WTC11 (cell line): Measurements from ENCODE around the gene C1orf115. TPM values are rescaled to one million over a fixed set of nuclear protein-coding genes. Genes with fewer than 3 reads are reported as not detected.

ENCODE experiments used
- ATAC-seq: fragments of 200-7000 bp; cut with Tn5 transposase; 2 replicates; pipeline ENCODE4 v1.10.0; 2021; ENCODE audit warnings: mild to moderate bottlenecking, moderate library complexity
- CTCF ChIA-PET: fragments of 300-600 bp; sonication (Branson Sonifier 250); formaldehyde crosslinking; loops from one replicate; lab custom pipeline; 2021; ENCODE audit warnings: antibody characterized with exemption; lab: Charles Lee
- POLR2A ChIA-PET: fragments of 350-600 bp; sonication (Branson Sonifier 250); formaldehyde crosslinking; loops from one replicate; lab custom pipeline; 2021; ENCODE audit warnings: antibody characterized with exemption; lab: Charles Lee
- DNase-seq: peaks from one replicate; pipeline ENCODE4 v3.0.0; 2021; ENCODE audit warnings: low spot score
- H3K27ac Mint-ChIP-seq: 2 replicates; pipeline ENCODE4 v1.8.0; 2021; ENCODE audit warnings: mixed read lengths
- H3K27me3 Mint-ChIP-seq: 2 replicates; pipeline ENCODE4 v1.8.0; 2021; ENCODE audit warnings: low read depth, mild to moderate bottlenecking, moderate library complexity, mixed read lengths
- H3K36me3 Mint-ChIP-seq: 2 replicates; pipeline ENCODE4 v1.8.0; 2021; ENCODE audit warnings: mixed read lengths
- H3K4me1 Mint-ChIP-seq: 2 replicates; pipeline ENCODE4 v1.8.0; 2022; ENCODE audit warnings: mixed read lengths
- H3K4me3 Mint-ChIP-seq: 2 replicates; pipeline ENCODE4 v1.8.0; 2021; ENCODE audit warnings: mild to moderate bottlenecking, moderate library complexity, mixed read lengths
- H3K9me3 Mint-ChIP-seq: 2 replicates; pipeline ENCODE4 v1.8.0; 2021; ENCODE audit warnings: mixed read lengths
- CBFB ChIP-seq: sonication (generic); formaldehyde crosslinking; IDR thresholded peaks from 2 replicates; pipeline ENCODE4 v1.8.1; 2022; ENCODE audit warnings: mild to moderate bottlenecking, low read depth, missing genetic modification reagents
- CREM ChIP-seq: sonication (generic); formaldehyde crosslinking; IDR thresholded peaks from 2 replicates; pipeline ENCODE4 v1.8.1; 2022; ENCODE audit warnings: mild to moderate bottlenecking, missing genetic modification reagents, moderate library complexity
- EMX1 ChIP-seq: fragments of 250-450 bp; sonication (Bioruptor Pico); IDR thresholded peaks from 2 replicates; pipeline ENCODE4 v1.8.0; 2021; ENCODE audit warnings: mild to moderate bottlenecking
- ESRRA ChIP-seq: sonication (generic); formaldehyde crosslinking; IDR thresholded peaks from 2 replicates; pipeline ENCODE4 v1.8.1; 2022; ENCODE audit warnings: mild to moderate bottlenecking, missing genetic modification reagents, borderline replicate concordance
- MXD4 ChIP-seq: fragments of 250-450 bp; sonication (Bioruptor Pico); IDR thresholded peaks from 2 replicates; pipeline ENCODE4 v1.8.0; 2021; ENCODE audit warnings: mild to moderate bottlenecking, moderate library complexity, borderline replicate concordance
- NR2C2 ChIP-seq: sonication (generic); formaldehyde crosslinking; IDR thresholded peaks from 2 replicates; pipeline ENCODE4 v1.8.0; 2022; ENCODE audit warnings: mild to moderate bottlenecking, missing genetic modification reagents
- NR3C1 ChIP-seq: sonication (generic); formaldehyde crosslinking; conservative IDR thresholded peaks from 2 replicates; pipeline ENCODE4 v1.8.1; 2023; ENCODE audit warnings: low read depth, mild to moderate bottlenecking, missing genetic modification reagents
- PRRX2 ChIP-seq: fragments of 250-450 bp; sonication (Bioruptor Pico); IDR thresholded peaks from 2 replicates; pipeline ENCODE4 v1.8.0; 2021; ENCODE audit warnings: mild to moderate bottlenecking
- SMAD3 ChIP-seq: sonication (generic); formaldehyde crosslinking; IDR thresholded peaks from 2 replicates; pipeline ENCODE4 v1.8.0; 2022; ENCODE audit warnings: missing genetic modification reagents, mild to moderate bottlenecking, borderline replicate concordance
- SP1 ChIP-seq: sonication (generic); formaldehyde crosslinking; conservative IDR thresholded peaks from 2 replicates; pipeline ENCODE4 v1.8.1; 2022; ENCODE audit warnings: missing genetic modification reagents
- ZBTB21 ChIP-seq: sonication (generic); formaldehyde crosslinking; IDR thresholded peaks from 2 replicates; pipeline ENCODE4 v1.8.1; 2023; ENCODE audit warnings: mild to moderate bottlenecking, missing genetic modification reagents, borderline replicate concordance
- total RNA-seq: library from RNA; stranded (reverse); gene quantifications from 3 replicates; pipeline ENCODE4 v1.2.3, GENCODE V29; 2021
- TF ChIP-seq, protein P1 (sequence below): sonication (generic); formaldehyde crosslinking; IDR thresholded peaks from 2 replicates; pipeline ENCODE4 v1.8.1; 2023; ENCODE audit warnings: mild to moderate bottlenecking, missing genetic modification reagents, borderline replicate concordance
- TF ChIP-seq, protein P2 (sequence below): fragments of 250-450 bp; sonication (Bioruptor Pico); conservative IDR thresholded peaks from 2 replicates; pipeline ENCODE4 v1.9.0; 2021; ENCODE audit warnings: mild to moderate bottlenecking
- TF ChIP-seq, protein P3 (sequence below): sonication (generic); formaldehyde crosslinking; IDR thresholded peaks from 2 replicates; pipeline ENCODE4 v1.8.1; 2023; ENCODE audit warnings: mild to moderate bottlenecking, moderate library complexity, missing genetic modification reagents
- TF ChIP-seq, protein P4 (sequence below): sonication (generic); formaldehyde crosslinking; IDR thresholded peaks from 2 replicates; pipeline ENCODE4 v1.8.0; 2022; ENCODE audit warnings: missing genetic modification reagents
- TF ChIP-seq, protein P5 (sequence below): sonication (generic); formaldehyde crosslinking; IDR thresholded peaks from 2 replicates; pipeline ENCODE4 v1.8.0; 2023; ENCODE audit warnings: mild to moderate bottlenecking, missing genetic modification reagents

Gene C1orf115
- total RNA-seq, 1 experiment from 2014 or later: 10.0 TPM

DNA sequence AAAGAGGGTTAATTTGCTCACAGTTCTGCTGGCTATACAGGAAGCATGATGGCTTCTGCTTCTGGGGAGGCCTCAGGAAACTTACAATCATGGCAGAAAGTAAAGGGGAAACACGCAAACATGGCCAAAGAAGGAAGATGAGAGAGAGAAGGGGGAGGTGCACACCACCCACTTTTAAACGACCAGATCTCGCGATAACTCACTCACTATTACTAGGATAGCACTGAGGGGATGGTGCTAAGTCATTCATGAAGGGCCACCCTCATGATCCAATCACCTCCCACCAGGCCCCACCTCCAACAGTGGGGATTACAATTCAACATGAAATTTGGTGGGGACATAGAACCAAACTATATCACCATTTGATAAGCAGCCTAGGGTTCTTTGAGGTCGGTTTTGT lies 2.4 kb upstream of the C1orf115 start:
- no peak for TF ChIP-seq NR2C2 (CRISPR knock-in tag)
- no peak for TF ChIP-seq ZBTB21 (CRISPR knock-in tag)
- ChIA-PET CTCF (no interaction called here), POLR2A (no interaction called here)
- ATAC-seq (no peak), DNase-seq (no peak)
- Mint-ChIP-seq H3K9me3 (no peaks in the 10 kb centered on the region), H3K27me3 (peaks cover 27% of the 10 kb centered on the region), H3K27ac (no peak overlapping the region), H3K36me3 (no peaks in the 10 kb centered on the region), H3K4me1 (peaks cover 15% of the 10 kb centered on the region), H3K4me3 (no peak overlapping the region)

DNA sequence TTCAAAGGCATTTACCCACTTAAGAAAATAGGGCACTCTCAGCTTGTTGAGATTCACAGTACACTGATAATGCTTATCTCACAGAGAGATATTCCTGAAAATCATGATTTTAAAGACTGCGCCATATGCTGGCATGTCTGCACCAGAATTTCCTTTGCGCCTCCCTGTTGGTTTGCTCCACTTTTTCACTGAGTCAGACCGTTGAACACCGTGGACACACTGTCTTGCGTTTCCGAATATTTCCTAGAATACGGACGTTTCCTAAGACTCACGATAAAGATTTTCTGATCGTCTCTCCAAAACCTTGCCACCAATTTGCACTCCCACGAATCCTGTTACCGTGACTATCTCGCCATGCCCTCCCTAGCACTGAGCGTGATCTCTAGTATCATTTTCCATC lies 497 bp upstream of the C1orf115 start:
- Mint-ChIP-seq H3K27ac (no peak overlapping the region), H3K27me3 (peaks cover 28% of the 10 kb centered on the region), H3K4me3 (peak overlapping the region; percentile 93), H3K9me3 (no peaks in the 10 kb centered on the region), H3K36me3 (no peaks in the 10 kb centered on the region), H3K4me1 (peaks cover 15% of the 10 kb centered on the region)
- TF ChIP-seq, protein P1, sequence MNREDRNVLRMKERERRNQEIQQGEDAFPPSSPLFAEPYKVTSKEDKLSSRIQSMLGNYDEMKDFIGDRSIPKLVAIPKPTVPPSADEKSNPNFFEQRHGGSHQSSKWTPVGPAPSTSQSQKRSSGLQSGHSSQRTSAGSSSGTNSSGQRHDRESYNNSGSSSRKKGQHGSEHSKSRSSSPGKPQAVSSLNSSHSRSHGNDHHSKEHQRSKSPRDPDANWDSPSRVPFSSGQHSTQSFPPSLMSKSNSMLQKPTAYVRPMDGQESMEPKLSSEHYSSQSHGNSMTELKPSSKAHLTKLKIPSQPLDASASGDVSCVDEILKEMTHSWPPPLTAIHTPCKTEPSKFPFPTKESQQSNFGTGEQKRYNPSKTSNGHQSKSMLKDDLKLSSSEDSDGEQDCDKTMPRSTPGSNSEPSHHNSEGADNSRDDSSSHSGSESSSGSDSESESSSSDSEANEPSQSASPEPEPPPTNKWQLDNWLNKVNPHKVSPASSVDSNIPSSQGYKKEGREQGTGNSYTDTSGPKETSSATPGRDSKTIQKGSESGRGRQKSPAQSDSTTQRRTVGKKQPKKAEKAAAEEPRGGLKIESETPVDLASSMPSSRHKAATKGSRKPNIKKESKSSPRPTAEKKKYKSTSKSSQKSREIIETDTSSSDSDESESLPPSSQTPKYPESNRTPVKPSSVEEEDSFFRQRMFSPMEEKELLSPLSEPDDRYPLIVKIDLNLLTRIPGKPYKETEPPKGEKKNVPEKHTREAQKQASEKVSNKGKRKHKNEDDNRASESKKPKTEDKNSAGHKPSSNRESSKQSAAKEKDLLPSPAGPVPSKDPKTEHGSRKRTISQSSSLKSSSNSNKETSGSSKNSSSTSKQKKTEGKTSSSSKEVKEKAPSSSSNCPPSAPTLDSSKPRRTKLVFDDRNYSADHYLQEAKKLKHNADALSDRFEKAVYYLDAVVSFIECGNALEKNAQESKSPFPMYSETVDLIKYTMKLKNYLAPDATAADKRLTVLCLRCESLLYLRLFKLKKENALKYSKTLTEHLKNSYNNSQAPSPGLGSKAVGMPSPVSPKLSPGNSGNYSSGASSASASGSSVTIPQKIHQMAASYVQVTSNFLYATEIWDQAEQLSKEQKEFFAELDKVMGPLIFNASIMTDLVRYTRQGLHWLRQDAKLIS: peak; percentile 19; the same call in 1 of the 2 replicates
- no peak for TF ChIP-seq CREM (CRISPR knock-in tag)
- POLR2A ChIA-PET: no interaction called here
- CTCF ChIA-PET: interaction anchor here (0.9 to 1.3 kb wide), 3 partner anchors 44 to 87 kb away, joined by 3 to 11 read pairs (median 4); partner anchors contain the start of gene MTARC2
- ATAC-seq (no peak), DNase-seq (no peak)

DNA sequence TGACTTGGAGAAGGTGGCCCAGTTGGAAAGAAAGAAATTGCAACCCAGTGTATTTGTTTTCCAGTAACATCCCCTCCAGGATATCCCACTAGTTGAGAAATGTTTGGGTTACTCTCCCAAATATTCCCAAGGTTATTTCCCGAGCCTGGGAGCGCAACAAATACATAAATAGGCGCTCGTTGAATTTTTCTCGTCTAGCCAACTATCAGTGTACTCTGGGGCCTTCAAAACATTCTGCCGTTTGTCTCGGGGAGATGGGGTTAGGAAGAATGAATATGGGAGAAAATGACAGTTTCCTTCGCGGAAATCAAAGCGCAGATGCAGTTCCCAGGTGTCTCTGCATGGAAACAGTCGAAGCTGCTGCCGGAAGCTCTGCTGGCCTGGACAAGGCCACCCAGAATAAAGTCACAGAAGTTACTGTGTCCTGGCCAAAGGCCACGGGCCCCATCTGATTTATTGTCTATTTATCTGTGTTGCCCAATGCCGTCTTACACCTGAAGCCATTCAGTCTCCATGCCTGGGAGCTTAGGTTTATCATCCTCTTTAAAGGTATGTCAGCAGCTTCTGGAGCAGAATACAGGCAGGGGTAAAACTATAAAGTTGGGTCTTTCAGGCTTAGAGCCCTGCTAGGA lies 1.0 kb downstream of the C1orf115 start:
- H3K9me3 Mint-ChIP-seq: no peaks in the 10 kb centered on the region
- peaks cover 15% of the 10 kb centered on the region for H3K4me1 Mint-ChIP-seq
- DNase-seq (no peak), ATAC-seq (no peak)
- H3K27ac Mint-ChIP-seq: no peak overlapping the region
- ChIA-PET CTCF (interaction anchor here (1.0 to 2.3 kb wide), 7 partner anchors 37 to 323 kb away, joined by 3 to 23 read pairs (median 6); no protein-coding TSS in a partner anchor), POLR2A (no interaction called here)
- H3K27me3 Mint-ChIP-seq: peaks cover 28% of the 10 kb centered on the region
- peak overlapping the region; percentile 93 for H3K4me3 Mint-ChIP-seq
- no peaks in the 10 kb centered on the region for H3K36me3 Mint-ChIP-seq
- TF ChIP-seq, protein P2, sequence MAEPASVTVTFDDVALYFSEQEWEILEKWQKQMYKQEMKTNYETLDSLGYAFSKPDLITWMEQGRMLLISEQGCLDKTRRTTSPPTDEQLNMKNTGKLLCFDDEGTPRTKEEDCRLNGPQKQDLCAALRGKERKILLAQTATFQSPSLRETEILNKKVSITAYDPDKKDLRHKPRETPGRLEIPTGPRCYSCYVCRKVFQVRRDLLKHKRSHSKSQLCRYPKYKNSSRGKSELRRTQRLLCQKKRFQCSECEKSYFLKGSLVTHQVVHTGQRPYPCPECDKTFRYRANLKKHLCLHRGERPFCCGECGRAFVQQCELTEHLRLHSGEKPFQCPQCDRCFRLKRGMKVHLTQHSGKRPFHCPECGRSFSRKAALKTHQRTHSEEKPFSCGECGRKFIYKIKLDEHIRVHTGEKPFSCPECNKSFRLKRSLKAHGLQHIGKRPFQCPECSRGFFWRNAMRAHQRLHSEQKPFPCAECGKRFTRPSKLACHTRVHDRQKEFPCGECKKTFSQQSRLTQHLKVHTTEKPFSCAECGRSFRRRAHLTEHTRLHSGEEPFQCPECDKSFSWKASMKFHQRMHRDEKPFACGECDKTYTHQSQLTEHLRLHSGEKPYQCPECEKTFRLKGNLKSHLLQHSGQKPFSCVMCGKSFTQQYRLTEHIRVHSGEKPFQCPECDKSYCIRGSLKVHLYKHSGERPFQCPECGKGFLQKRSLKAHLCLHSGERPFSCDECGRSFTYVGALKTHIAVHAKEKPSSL (CRISPR knock-in tag): no peak
- TF ChIP-seq SMAD3: no peak
- TF ChIP-seq, protein P3, sequence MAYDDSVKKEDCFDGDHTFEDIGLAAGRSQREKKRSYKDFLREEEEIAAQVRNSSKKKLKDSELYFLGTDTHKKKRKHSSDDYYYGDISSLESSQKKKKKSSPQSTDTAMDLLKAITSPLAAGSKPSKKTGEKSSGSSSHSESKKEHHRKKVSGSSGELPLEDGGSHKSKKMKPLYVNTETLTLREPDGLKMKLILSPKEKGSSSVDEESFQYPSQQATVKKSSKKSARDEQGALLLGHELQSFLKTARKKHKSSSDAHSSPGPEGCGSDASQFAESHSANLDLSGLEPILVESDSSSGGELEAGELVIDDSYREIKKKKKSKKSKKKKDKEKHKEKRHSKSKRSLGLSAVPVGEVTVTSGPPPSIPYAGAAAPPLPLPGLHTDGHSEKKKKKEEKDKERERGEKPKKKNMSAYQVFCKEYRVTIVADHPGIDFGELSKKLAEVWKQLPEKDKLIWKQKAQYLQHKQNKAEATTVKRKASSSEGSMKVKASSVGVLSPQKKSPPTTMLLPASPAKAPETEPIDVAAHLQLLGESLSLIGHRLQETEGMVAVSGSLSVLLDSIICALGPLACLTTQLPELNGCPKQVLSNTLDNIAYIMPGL (CRISPR knock-in tag): no peak
- TF ChIP-seq NR3C1 (CRISPR knock-in tag): no peak
- TF ChIP-seq, protein P4, sequence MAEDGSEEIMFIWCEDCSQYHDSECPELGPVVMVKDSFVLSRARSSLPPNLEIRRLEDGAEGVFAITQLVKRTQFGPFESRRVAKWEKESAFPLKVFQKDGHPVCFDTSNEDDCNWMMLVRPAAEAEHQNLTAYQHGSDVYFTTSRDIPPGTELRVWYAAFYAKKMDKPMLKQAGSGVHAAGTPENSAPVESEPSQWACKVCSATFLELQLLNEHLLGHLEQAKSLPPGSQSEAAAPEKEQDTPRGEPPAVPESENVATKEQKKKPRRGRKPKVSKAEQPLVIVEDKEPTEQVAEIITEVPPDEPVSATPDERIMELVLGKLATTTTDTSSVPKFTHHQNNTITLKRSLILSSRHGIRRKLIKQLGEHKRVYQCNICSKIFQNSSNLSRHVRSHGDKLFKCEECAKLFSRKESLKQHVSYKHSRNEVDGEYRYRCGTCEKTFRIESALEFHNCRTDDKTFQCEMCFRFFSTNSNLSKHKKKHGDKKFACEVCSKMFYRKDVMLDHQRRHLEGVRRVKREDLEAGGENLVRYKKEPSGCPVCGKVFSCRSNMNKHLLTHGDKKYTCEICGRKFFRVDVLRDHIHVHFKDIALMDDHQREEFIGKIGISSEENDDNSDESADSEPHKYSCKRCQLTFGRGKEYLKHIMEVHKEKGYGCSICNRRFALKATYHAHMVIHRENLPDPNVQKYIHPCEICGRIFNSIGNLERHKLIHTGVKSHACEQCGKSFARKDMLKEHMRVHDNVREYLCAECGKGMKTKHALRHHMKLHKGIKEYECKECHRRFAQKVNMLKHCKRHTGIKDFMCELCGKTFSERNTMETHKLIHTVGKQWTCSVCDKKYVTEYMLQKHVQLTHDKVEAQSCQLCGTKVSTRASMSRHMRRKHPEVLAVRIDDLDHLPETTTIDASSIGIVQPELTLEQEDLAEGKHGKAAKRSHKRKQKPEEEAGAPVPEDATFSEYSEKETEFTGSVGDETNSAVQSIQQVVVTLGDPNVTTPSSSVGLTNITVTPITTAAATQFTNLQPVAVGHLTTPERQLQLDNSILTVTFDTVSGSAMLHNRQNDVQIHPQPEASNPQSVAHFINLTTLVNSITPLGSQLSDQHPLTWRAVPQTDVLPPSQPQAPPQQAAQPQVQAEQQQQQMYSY: no peak
- TF ChIP-seq, protein P5, sequence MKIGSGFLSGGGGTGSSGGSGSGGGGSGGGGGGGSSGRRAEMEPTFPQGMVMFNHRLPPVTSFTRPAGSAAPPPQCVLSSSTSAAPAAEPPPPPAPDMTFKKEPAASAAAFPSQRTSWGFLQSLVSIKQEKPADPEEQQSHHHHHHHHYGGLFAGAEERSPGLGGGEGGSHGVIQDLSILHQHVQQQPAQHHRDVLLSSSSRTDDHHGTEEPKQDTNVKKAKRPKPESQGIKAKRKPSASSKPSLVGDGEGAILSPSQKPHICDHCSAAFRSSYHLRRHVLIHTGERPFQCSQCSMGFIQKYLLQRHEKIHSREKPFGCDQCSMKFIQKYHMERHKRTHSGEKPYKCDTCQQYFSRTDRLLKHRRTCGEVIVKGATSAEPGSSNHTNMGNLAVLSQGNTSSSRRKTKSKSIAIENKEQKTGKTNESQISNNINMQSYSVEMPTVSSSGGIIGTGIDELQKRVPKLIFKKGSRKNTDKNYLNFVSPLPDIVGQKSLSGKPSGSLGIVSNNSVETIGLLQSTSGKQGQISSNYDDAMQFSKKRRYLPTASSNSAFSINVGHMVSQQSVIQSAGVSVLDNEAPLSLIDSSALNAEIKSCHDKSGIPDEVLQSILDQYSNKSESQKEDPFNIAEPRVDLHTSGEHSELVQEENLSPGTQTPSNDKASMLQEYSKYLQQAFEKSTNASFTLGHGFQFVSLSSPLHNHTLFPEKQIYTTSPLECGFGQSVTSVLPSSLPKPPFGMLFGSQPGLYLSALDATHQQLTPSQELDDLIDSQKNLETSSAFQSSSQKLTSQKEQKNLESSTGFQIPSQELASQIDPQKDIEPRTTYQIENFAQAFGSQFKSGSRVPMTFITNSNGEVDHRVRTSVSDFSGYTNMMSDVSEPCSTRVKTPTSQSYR (CRISPR knock-in tag): no peak
- TF ChIP-seq MXD4 (CRISPR knock-in tag): no peak
- TF ChIP-seq CBFB (CRISPR knock-in tag): no peak
- TF ChIP-seq NR2C2 (CRISPR knock-in tag): no peak
- no peak for TF ChIP-seq PRRX2 (CRISPR knock-in tag)
- no peak for TF ChIP-seq EMX1 (CRISPR knock-in tag)
- no peak for TF ChIP-seq SP1 (CRISPR knock-in tag)
- no peak for TF ChIP-seq ESRRA
